Sigmoid colon (tissue), 7 donors: ENCODE measurements around the gene ALPG. TPM values are rescaled to one million over a fixed set of nuclear protein-coding genes. Genes with fewer than 3 reads are reported as not detected.
A peak's percentile ranks its signal among the peaks of the same experiment; 100 is the strongest.

Source experiments
- DNase-seq: peaks from one replicate; pipeline ENCODE4 v3.0.0-alpha.2; 2019
- H3K27ac ChIP-seq, 4 donors: fragments of 200-600 bp; sonication (generic); one replicate each; pipeline ENCODE4 v1.5.1; 2016 to 2019; ENCODE audit warnings: mild to moderate bottlenecking in 1 of 4
- H3K27me3 ChIP-seq, 3 donors: fragments of 200-600 bp; sonication (generic); one replicate each; pipeline ENCODE4 v1.5.1; 2019; ENCODE audit warnings: mild to moderate bottlenecking in 1 of 3
- H3K36me3 ChIP-seq, 4 donors: fragments of 200-600 bp; sonication (generic); one replicate each; pipeline ENCODE4 v1.5.1; 2016 to 2019
- H3K4me1 ChIP-seq, 4 donors: fragments of 200-600 bp; sonication (generic); one replicate each; pipeline ENCODE4 v1.5.1; 2017 to 2019
- H3K4me3 ChIP-seq, 4 donors: fragments of 200-600 bp; sonication (generic); one replicate each; pipeline ENCODE4 v1.5.1; 2017 to 2019; ENCODE audit warnings: mild to moderate bottlenecking in 2 of 4, moderate library complexity in 1 of 4
- H3K9me3 ChIP-seq, 4 donors: fragments of 200-600 bp in 3 of 4; sonication (generic) in 3 of 4; one replicate each; pipeline versions ENCODE4 v1.5.1 to v1.6.1; 2013 to 2019
- EP300 ChIP-seq, 4 donors: sonication (generic); formaldehyde crosslinking; IDR thresholded peaks; one replicate each; pipeline ENCODE4 v1.6.1; 2017; ENCODE audit warnings: antibody characterized with exemption in 4 of 4
- POLR2A ChIP-seq, 2 donors: fragments of 450-650 bp; IDR thresholded peaks; one replicate each; pipeline ENCODE4 v1.6.1; 2016; ENCODE audit warnings: antibody characterized with exemption in 2 of 2, mild to moderate bottlenecking in 2 of 2, moderate library complexity in 2 of 2
- POLR2AphosphoS5 ChIP-seq, 4 donors: sonication (generic); formaldehyde crosslinking; IDR thresholded peaks; one replicate each; pipeline ENCODE4 v1.6.1; 2017; ENCODE audit warnings: antibody characterized with exemption in 4 of 4
- WGBS, 2 donors: extraction: QIAGEN DNeasy Blood & Tissue Kit; methylation state at CpG; one replicate each; pipeline ENCODE4 v1.1.7; 2013; 5-methylcytosine and 5-hydroxymethylcytosine counted together
- intact Hi-C: fragments of 100-400 bp; cut with DNase I; formaldehyde crosslinking; loops from one replicate; pipeline ENCODE4 v1.15.1; 2023
- polyA plus RNA-seq, 3 donors: library from polyadenylated mRNA; stranded (reverse); fragments of 200-250 nt; gene quantifications; one replicate each; pipeline ENCODE4 v1.2.3, GENCODE V29; 2013
- total RNA-seq, 4 donors: library from RNA; depleted of rRNA; stranded (reverse); fragments of >200 nt; gene quantifications; one replicate each; pipeline ENCODE4 v1.1.0, GENCODE V29; 2016
- TF ChIP-seq, protein P1 (sequence below), 4 experiments: fragments of 450-650 bp in 3 of 4; fragments of 200-600 bp in 1 of 4; IDR thresholded peaks; one replicate each; pipeline ENCODE4 v1.5.1; 2016 to 2019; ENCODE audit warnings: antibody characterized with exemption in 4 of 4, mild to moderate bottlenecking in 3 of 4, moderate library complexity in 2 of 4
- donor health status: healthy with polysubstance abuse.
- donor health status: Bipolar disorder and iron deficiency.
- donor health status: healthy.

Gene ALPG
- total and polyA plus RNA-seq, 7 donors = 0.10 TPM; not detected in 6

- Histone ChIP-seq H3K9me3 (no peaks in the 10 kb centered on the region), H3K27me3 (peaks cover 16 to 54% (median 43%) of the 10 kb centered on the region in 3 donors), H3K4me3 (no peak overlapping the region), H3K27ac (no peak overlapping the region), H3K4me1 (peaks cover 0 to 28% (median 21%) of the 10 kb centered on the region in 4 donors), H3K36me3 (no peaks in the 10 kb centered on the region)
- intact Hi-C loops = no loop called here
- no peak for TF ChIP-seq EP300 (IDR thresholded peaks at IDR 0.05)
- TF ChIP-seq, protein P1, sequence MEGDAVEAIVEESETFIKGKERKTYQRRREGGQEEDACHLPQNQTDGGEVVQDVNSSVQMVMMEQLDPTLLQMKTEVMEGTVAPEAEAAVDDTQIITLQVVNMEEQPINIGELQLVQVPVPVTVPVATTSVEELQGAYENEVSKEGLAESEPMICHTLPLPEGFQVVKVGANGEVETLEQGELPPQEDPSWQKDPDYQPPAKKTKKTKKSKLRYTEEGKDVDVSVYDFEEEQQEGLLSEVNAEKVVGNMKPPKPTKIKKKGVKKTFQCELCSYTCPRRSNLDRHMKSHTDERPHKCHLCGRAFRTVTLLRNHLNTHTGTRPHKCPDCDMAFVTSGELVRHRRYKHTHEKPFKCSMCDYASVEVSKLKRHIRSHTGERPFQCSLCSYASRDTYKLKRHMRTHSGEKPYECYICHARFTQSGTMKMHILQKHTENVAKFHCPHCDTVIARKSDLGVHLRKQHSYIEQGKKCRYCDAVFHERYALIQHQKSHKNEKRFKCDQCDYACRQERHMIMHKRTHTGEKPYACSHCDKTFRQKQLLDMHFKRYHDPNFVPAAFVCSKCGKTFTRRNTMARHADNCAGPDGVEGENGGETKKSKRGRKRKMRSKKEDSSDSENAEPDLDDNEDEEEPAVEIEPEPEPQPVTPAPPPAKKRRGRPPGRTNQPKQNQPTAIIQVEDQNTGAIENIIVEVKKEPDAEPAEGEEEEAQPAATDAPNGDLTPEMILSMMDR (IDR thresholded peaks at IDR 0.05) = no peak
- no peak for TF ChIP-seq POLR2A (IDR thresholded peaks at IDR 0.05)
- no peak for TF ChIP-seq POLR2AphosphoS5 (IDR thresholded peaks at IDR 0.05)
- peak; percentile 32 for DNase-seq
- 74 to 92% methylated on average over 12 of the region's 12 CpGs for WGBS, 2 donors
These were observed 9.3 kb downstream of the ALPG start for GRCh38 chr2:232415736-232416520.

DNA sequence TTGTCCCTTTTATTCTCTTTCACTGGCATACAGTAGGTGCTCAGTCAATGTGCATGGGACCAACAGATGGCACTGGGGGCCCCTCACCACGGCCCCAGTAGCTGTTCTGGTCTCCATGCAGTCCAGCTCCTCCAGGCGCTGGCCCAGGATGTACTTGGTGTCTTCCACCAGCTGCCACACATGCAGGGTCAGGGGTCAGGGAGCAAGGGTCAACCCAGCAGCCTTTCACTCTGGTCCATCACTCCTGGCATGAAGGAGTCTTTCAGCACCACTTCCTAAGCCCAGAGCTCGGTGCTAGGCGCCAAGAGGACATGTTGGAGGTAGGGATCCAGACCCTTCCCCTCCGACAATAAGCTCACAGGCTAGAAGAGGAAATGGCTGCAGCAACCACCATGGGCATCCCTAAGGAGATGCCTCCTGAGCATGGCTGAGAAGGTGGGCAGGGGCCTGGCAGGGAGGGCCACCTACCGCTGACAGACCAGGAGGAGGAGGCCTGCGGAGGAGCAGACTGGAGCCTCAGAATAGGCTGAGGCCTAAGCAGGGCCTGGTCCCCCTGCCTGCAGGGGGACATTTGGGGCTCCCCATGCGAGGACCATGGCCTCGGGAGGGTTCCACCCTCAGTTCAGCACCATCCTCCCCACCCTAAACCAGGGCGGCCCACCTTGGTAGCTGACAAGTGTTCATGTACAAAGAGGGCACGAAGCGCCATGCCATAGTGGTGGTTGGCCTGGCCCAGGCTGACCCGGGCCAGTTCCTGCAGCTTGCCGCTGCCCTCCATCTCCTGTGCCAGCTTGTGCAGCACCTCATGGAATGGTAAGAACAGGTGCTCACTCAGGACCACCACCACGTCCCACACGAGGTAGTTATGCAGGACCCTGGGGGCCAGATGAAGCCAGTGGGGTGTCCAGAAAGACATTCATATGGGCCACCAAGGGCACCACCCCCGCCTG, 10.2 kb downstream of the ALPG start:
- no peaks in the 10 kb centered on the region for H3K9me3 ChIP-seq
- peaks cover 20 to 63% (median 52%) of the 10 kb centered on the region in 3 donors for H3K27me3 ChIP-seq
- H3K36me3 ChIP-seq = no peaks in the 10 kb centered on the region
- intact Hi-C loops = no loop called here
- H3K27ac ChIP-seq = no peak overlapping the region
- WGBS, 2 donors = 91 to 92% methylated on average over 17 of the region's 17 CpGs
- no peak for TF ChIP-seq POLR2AphosphoS5 (IDR thresholded peaks at IDR 0.05)
- no peak for TF ChIP-seq EP300 (IDR thresholded peaks at IDR 0.05)
- TF ChIP-seq, protein P1 (IDR thresholded peaks at IDR 0.05) = no peak
- TF ChIP-seq POLR2A (IDR thresholded peaks at IDR 0.05) = no peak
- H3K4me3 ChIP-seq = no peak overlapping the region
- peaks cover 0 to 30% (median 22%) of the 10 kb centered on the region in 4 donors for H3K4me1 ChIP-seq
- DNase-seq = peak; percentile 54

GRCh38 chr2:232417489-232417888, 10.8 kb downstream of the ALPG start:
- TF ChIP-seq, protein P1 (IDR thresholded peaks at IDR 0.05) = no peak
- TF ChIP-seq POLR2A (IDR thresholded peaks at IDR 0.05) = no peak
- TF ChIP-seq POLR2AphosphoS5 (IDR thresholded peaks at IDR 0.05) = no peak
- TF ChIP-seq EP300 (IDR thresholded peaks at IDR 0.05) = no peak
- no peaks in the 10 kb centered on the region for H3K36me3 ChIP-seq
- 71 to 91% methylated on average over 5 of the region's 5 CpGs for WGBS, 2 donors
- no peak overlapping the region for H3K4me3 ChIP-seq
- H3K4me1 ChIP-seq = peaks cover 0 to 30% (median 22%) of the 10 kb centered on the region in 4 donors
- H3K9me3 ChIP-seq = no peaks in the 10 kb centered on the region
- peaks cover 20 to 70% (median 55%) of the 10 kb centered on the region in 3 donors for H3K27me3 ChIP-seq
- no peak overlapping the region for H3K27ac ChIP-seq
- intact Hi-C loops = no loop called here
- DNase-seq = peak; percentile 33

GRCh38 chr2:232418056-232418455, 11.4 kb downstream of the ALPG start:
- DNase-seq = peak; percentile 57
- TF ChIP-seq, protein P1 (IDR thresholded peaks at IDR 0.05) = no peak
- TF ChIP-seq POLR2AphosphoS5 (IDR thresholded peaks at IDR 0.05) (no peak), POLR2A (IDR thresholded peaks at IDR 0.05) (no peak)
- no peak overlapping the region for H3K4me3 ChIP-seq
- H3K4me1 ChIP-seq = peaks cover 0 to 30% (median 22%) of the 10 kb centered on the region in 4 donors
- no peak overlapping the region for H3K27ac ChIP-seq
- intact Hi-C loops = no loop called here
- H3K27me3 ChIP-seq = peaks cover 20 to 74% (median 55%) of the 10 kb centered on the region in 3 donors
- no peaks in the 10 kb centered on the region for H3K9me3 ChIP-seq
- WGBS, 2 donors = 59 to 76% methylated on average over 6 of the region's 6 CpGs
- no peaks in the 10 kb centered on the region for H3K36me3 ChIP-seq
